Omental fat pad (tissue), 4 donors: ENCODE measurements around the gene ITGA8. TPM values are rescaled to one million over a fixed set of nuclear protein-coding genes. Genes with fewer than 3 reads are reported as not detected.

Experiments
- ATAC-seq: fragments of 150-250 bp; one replicate; pipeline ENCODE4 v1.9.1; 2016; ENCODE audit warnings: mild to moderate bottlenecking, moderate library complexity; ENCODE audit not compliant: low FRiP score
- DNase-seq: peaks from one replicate; pipeline ENCODE4 v3.0.0-alpha.2; 2019; ENCODE audit warnings: low spot score
- CTCF ChIP-seq, 3 donors: fragments of 450-650 bp; IDR thresholded peaks; one replicate each; pipeline ENCODE4 v1.5.1; 2016 to 2017; ENCODE audit warnings: antibody characterized with exemption in 3 of 3, mild to moderate bottlenecking in 3 of 3, moderate library complexity in 2 of 3
- total RNA-seq, 4 donors: library from RNA; depleted of rRNA; stranded (reverse); fragments of >200 nt; gene quantifications; one replicate each; pipeline ENCODE4 v1.1.0, GENCODE V29; 2016

Gene ITGA8
- total RNA-seq, 4 donors from 2014 or later = 1.1 to 13.9 (median 2.2) TPM

- DNase-seq (no peak), ATAC-seq (no peak)
- no peak for TF ChIP-seq CTCF (IDR thresholded peaks at IDR 0.05)
Measured at GRCh38 chr10:15626937-15627336, 92.8 kb downstream of the ITGA8 start.

GRCh38 chr10:15625261-15625660, 94.5 kb downstream of the ITGA8 start:
- no peak for DNase-seq
- TF ChIP-seq CTCF (IDR thresholded peaks at IDR 0.05) = no peak
- no peak for ATAC-seq

GRCh38 chr10:15624401-15625196, 95.1 kb downstream of the ITGA8 start:
- TF ChIP-seq CTCF (IDR thresholded peaks at IDR 0.05) = no peak
- no peak for DNase-seq
- ATAC-seq = no peak

GRCh38 chr10:15620836-15621515, 98.7 kb downstream of the ITGA8 start:
- no peak for ATAC-seq
- no peak for DNase-seq
- TF ChIP-seq CTCF (IDR thresholded peaks at IDR 0.05) = no peak

GRCh38 chr10:15620337-15620736, 99.4 kb downstream of the ITGA8 start:
- DNase-seq (no peak), ATAC-seq (no peak)
- TF ChIP-seq CTCF (IDR thresholded peaks at IDR 0.05) = no peak

- DNase-seq (no peak), ATAC-seq (no peak)
- no peak for TF ChIP-seq CTCF (IDR thresholded peaks at IDR 0.05)
Measured at GRCh38 chr10:15609246-15609645, 110.5 kb downstream of the ITGA8 start.

- no peak for TF ChIP-seq CTCF (IDR thresholded peaks at IDR 0.05)
- ATAC-seq (no peak), DNase-seq (no peak)
Measured at GRCh38 chr10:15606377-15606776, 113.3 kb downstream of the ITGA8 start.
